Measurements from ENCODE around the gene RHBDL3. TPM values are rescaled to one million over a fixed set of nuclear protein-coding genes. Genes with fewer than 3 reads are reported as not detected.

RHBDL3 gene
- polyA plus RNA-seq, 1 donor from 2014 or later, result 0.25 TPM

- Histone ChIP-seq H3K9ac (ENCODE audit: low read length) (no peak overlapping the region), H2AFZ (ENCODE audit: low read depth, low read length) (no peak overlapping the region), H3K4me2 (ENCODE audit: low read length) (no peak overlapping the region), H3K4me3 (ENCODE audit: low read length) (no peak overlapping the region), H4K20me1 (ENCODE audit: insufficient read depth) (no peaks in the 10 kb centered on the region), H3F3A (ENCODE audit: insufficient read depth, low read length, poor library complexity, severe bottlenecking) (no peaks in the 10 kb centered on the region), H3K27ac (ENCODE audit: low read length) (no peak overlapping the region), H3K79me2 (replicated peaks; ENCODE audit: insufficient read depth, low read length) (no peaks in the 10 kb centered on the region), H3K36me3 (ENCODE audit: insufficient read depth, low read length) (no peaks in the 10 kb centered on the region), H3K9me2 (ENCODE audit: insufficient read depth, low read length) (no peaks in the 10 kb centered on the region), H3K27me3 (ENCODE audit: insufficient read depth, low read depth, low read length) (no peaks in the 10 kb centered on the region), H3K9me3 (ENCODE audit: low read length) (no peaks in the 10 kb centered on the region)
- TF ChIP-seq EP300 (conservative IDR thresholded peaks at IDR 0.05; ENCODE audit: poor library complexity, severe bottlenecking) (no peak), POLR2AphosphoS5 (IDR thresholded peaks at IDR 0.05) (no peak), RAD21 (conservative IDR thresholded peaks at IDR 0.05) (no peak), CTCF (IDR thresholded peaks at IDR 0.05; ENCODE audit: poor library complexity, severe bottlenecking) (no peak), EZH2 (IDR thresholded peaks at IDR 0.05; ENCODE audit: borderline replicate concordance, insufficient read depth, low read length, poor library complexity, severe bottlenecking) (no peak), SMC3 (conservative IDR thresholded peaks at IDR 0.05; ENCODE audit: poor library complexity) (no peak), MXI1 (conservative IDR thresholded peaks at IDR 0.05; ENCODE audit: poor library complexity, severe bottlenecking) (no peak), TAF1 (IDR thresholded peaks at IDR 0.05; ENCODE audit: low read depth) (no peak)
- TF ChIP-seq, protein P1, sequence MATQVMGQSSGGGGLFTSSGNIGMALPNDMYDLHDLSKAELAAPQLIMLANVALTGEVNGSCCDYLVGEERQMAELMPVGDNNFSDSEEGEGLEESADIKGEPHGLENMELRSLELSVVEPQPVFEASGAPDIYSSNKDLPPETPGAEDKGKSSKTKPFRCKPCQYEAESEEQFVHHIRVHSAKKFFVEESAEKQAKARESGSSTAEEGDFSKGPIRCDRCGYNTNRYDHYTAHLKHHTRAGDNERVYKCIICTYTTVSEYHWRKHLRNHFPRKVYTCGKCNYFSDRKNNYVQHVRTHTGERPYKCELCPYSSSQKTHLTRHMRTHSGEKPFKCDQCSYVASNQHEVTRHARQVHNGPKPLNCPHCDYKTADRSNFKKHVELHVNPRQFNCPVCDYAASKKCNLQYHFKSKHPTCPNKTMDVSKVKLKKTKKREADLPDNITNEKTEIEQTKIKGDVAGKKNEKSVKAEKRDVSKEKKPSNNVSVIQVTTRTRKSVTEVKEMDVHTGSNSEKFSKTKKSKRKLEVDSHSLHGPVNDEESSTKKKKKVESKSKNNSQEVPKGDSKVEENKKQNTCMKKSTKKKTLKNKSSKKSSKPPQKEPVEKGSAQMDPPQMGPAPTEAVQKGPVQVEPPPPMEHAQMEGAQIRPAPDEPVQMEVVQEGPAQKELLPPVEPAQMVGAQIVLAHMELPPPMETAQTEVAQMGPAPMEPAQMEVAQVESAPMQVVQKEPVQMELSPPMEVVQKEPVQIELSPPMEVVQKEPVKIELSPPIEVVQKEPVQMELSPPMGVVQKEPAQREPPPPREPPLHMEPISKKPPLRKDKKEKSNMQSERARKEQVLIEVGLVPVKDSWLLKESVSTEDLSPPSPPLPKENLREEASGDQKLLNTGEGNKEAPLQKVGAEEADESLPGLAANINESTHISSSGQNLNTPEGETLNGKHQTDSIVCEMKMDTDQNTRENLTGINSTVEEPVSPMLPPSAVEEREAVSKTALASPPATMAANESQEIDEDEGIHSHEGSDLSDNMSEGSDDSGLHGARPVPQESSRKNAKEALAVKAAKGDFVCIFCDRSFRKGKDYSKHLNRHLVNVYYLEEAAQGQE (IDR thresholded peaks at IDR 0.05; ENCODE audit: borderline replicate concordance), result no peak
Measured at GRCh38 chr17:32323811-32324491, 58.3 kb downstream of the RHBDL3 start.

DNA sequence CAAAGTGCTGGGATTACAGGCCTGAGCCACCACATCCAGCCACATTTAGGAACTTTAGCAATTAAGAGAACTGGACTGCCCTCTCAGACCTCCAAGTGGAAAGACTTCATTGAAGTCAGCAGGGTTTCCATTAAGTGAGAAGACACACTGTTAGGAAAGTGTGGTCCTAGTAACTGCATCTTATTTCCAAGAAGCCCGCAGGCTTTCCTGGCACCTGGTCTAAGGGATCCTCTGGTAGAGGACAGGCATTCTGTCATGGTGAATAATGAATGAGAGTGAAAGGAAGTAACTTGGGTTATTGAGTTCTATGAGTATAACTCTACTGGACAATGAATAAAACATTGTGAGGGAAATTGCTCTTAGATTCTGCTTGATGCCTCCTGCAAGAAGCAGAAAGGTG, 62.3 kb downstream of the RHBDL3 start:
- Histone ChIP-seq H3K36me3 (ENCODE audit: insufficient read depth, low read length) (no peaks in the 10 kb centered on the region), H3K9ac (ENCODE audit: low read length) (no peak overlapping the region), H3F3A (ENCODE audit: insufficient read depth, low read length, poor library complexity, severe bottlenecking) (no peaks in the 10 kb centered on the region), H3K4me3 (ENCODE audit: low read length) (no peak overlapping the region), H3K27me3 (ENCODE audit: insufficient read depth, low read depth, low read length) (no peaks in the 10 kb centered on the region), H3K9me3 (ENCODE audit: low read length) (no peaks in the 10 kb centered on the region), H3K4me2 (ENCODE audit: low read length) (no peak overlapping the region), H3K9me2 (ENCODE audit: insufficient read depth, low read length) (no peaks in the 10 kb centered on the region), H3K27ac (ENCODE audit: low read length) (no peak overlapping the region), H4K20me1 (ENCODE audit: insufficient read depth) (no peaks in the 10 kb centered on the region), H3K79me2 (replicated peaks; ENCODE audit: insufficient read depth, low read length) (no peaks in the 10 kb centered on the region), H2AFZ (ENCODE audit: low read depth, low read length) (no peak overlapping the region)
- TF ChIP-seq RAD21 (conservative IDR thresholded peaks at IDR 0.05) (no peak), SMC3 (conservative IDR thresholded peaks at IDR 0.05; ENCODE audit: poor library complexity) (no peak), EP300 (conservative IDR thresholded peaks at IDR 0.05; ENCODE audit: poor library complexity, severe bottlenecking) (no peak), POLR2AphosphoS5 (IDR thresholded peaks at IDR 0.05) (no peak), EZH2 (IDR thresholded peaks at IDR 0.05; ENCODE audit: borderline replicate concordance, insufficient read depth, low read length, poor library complexity, severe bottlenecking) (no peak)
- TF ChIP-seq, protein P1 (IDR thresholded peaks at IDR 0.05; ENCODE audit: borderline replicate concordance), result no peak
